Effector CD4-positive, alpha-beta T cell (primary cell): Measurements from ENCODE around the gene WDR43.

Experiments
- DNase-seq: peaks from one replicate; pipeline ENCODE4 v3.0.0-alpha.2; 2020

WDR43 gene

GRCh38 chr2:28994679-28995078, 100.2 kb downstream of the WDR43 start:
- no peak for DNase-seq

DNA sequence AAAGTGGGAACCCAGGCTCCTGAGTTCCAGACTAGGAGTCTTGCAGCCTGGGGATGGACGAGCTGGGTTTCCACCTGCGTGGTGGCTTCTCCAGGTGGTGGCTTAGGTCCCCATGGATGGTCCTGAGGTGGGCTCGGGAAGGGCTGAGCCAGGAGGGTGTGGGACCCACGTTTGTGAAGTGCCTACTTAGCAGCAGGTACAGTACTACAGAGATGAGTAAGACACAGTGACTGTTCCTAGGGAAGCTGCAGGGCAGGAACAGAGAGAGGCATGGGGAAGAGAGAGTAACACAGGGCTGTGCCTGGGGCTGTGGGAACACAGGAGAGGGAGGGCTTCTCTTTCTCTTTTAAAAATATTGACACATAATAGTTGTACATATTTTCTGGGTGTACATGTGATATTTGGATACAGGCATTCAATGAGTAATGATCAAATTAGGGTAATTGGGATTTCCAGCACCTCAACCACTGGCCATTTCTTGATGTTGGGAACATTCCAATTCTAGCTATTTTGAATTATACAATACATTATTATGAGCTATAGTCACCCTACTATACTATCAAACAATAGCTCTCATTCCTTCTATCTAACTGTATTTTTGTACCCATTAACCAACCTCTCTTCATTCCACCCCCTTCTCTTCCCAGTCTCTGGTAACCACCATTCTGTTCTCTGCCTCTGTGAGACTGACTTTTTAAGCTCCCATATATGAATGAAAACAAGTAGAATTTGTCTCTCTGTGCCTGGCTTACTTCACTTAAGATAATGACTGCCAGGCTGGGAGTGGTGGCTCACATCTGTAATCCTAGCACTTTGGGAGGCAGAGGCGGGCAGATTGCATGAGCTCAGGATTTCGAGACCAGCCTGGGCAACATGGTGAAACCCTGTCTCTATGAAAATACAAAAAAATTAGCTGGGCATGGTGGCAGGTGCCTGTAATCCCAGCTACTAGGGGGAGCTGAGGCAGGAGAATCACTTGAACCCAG, 101.6 kb downstream of the WDR43 start:
- DNase-seq = no peak

GRCh38 chr2:28997237-28997846, 102.9 kb downstream of the WDR43 start:
- no peak for DNase-seq
